Daoy (cell line): ENCODE results near the gene IGF2BP3. TPM values are rescaled to one million over a fixed set of nuclear protein-coding genes. Genes with fewer than 3 reads are reported as not detected.
"Not testable (repeated sequence)": the region's sequence is repeated elsewhere in the genome, so short reads cannot be mapped to it uniquely, and the experiment has no call there.

Experiments
- DNase-seq: peaks from one replicate; pipeline ENCODE4 v3.0.0-alpha.2; 2015; ENCODE audit warnings: low read depth
- total RNA-seq: library from RNA; depleted of rRNA; stranded (reverse); fragments of >200 nt; shearing (Covaris generic); gene quantifications from 2 replicates; pipeline ENCODE4 v1.2.3, GENCODE V29; 2014; rRNA removed

IGF2BP3 gene
- 277 and 349 TPM in 2 replicates for total RNA-seq

- peak; percentile 99 for DNase-seq
Observed at GRCh38 chr7:23470330-23471105, at the start of gene IGF2BP3. Gene IGF2BP3 (minus strand): TSS chr7:23470491. CDS start chr7:23470110, 381 bp downstream.

- DNase-seq: no peak
Observed at GRCh38 chr7:23514755-23515154, 44.5 kb upstream of the IGF2BP3 start.

GRCh38 chr7:23513746-23514145 lies 43.5 kb upstream of the IGF2BP3 start:
- not testable (repeated sequence) for DNase-seq

GRCh38 chr7:23494009-23494408 lies 23.7 kb upstream of the IGF2BP3 start:
- DNase-seq: no peak

- DNase-seq: peak; percentile 28
Observed at GRCh38 chr7:23491502-23491901, 21.2 kb upstream of the IGF2BP3 start.

GRCh38 chr7:23490357-23491135 lies 20.3 kb upstream of the IGF2BP3 start:
- peak; percentile 72 for DNase-seq

GRCh38 chr7:23488714-23489113 lies 18.4 kb upstream of the IGF2BP3 start:
- DNase-seq: not testable (repeated sequence)

GRCh38 chr7:23487670-23488069 lies 17.4 kb upstream of the IGF2BP3 start:
- DNase-seq: no peak

- no peak for DNase-seq
Observed at GRCh38 chr7:23486002-23486773, 15.9 kb upstream of the IGF2BP3 start.

- DNase-seq: no peak
Observed at GRCh38 chr7:23482686-23483085, 12.4 kb upstream of the IGF2BP3 start.

GRCh38 chr7:23477962-23478866 lies 7.9 kb upstream of the IGF2BP3 start:
- DNase-seq: no peak

GRCh38 chr7:23477157-23477499 lies 6.8 kb upstream of the IGF2BP3 start:
- DNase-seq: no peak

GRCh38 chr7:23476286-23477156 lies 6.2 kb upstream of the IGF2BP3 start:
- DNase-seq: no peak

GRCh38 chr7:23475576-23475839 lies 5.2 kb upstream of the IGF2BP3 start:
- DNase-seq: no peak

- no peak for DNase-seq
Observed at GRCh38 chr7:23474829-23475575, 4.7 kb upstream of the IGF2BP3 start.

- peak; percentile 100 for DNase-seq
Observed at GRCh38 chr7:23474094-23474828, 4.0 kb upstream of the IGF2BP3 start.

GRCh38 chr7:23473844-23474093 lies 3.5 kb upstream of the IGF2BP3 start:
- DNase-seq: no peak

- DNase-seq: peak; percentile 39
Observed at GRCh38 chr7:23472956-23473843, 2.9 kb upstream of the IGF2BP3 start.
